K562 (cell line): ENCODE data around the gene DCUN1D3. TPM values are rescaled to one million over a fixed set of nuclear protein-coding genes. Genes with fewer than 3 reads are reported as not detected.
A peak's percentile ranks its signal among the peaks of the same experiment; 100 is the strongest.

Experiments used
- ATAC-seq: fragments of 200-7000 bp; cut with Tn5 transposase; 3 replicates; pipeline ENCODE4 v1.9.1; 2020; ENCODE audit warnings: moderate library complexity
- BruUV-seq: library from RNA; stranded (reverse); fragments of 400-500 nt; replicated peaks from 2 replicates; lab custom pipeline; 2021; lab: Mats Ljungman, UMichigan
- CTCF ChIA-PET: fragments of 300-600 bp; formaldehyde crosslinking; extraction: SDS; loops from one replicate; lab custom pipeline; 2021; ENCODE audit warnings: low intra/inter-chr PET ratio; lab: Yijun Ruan, JAX
- POLR2A ChIA-PET: fragments of 300-600, 350-650 bp; sonication (Branson Sonifier 250); formaldehyde crosslinking; extraction: SDS; loops from one replicate; lab custom pipeline; 2021; ENCODE audit warnings: antibody characterized with exemption, inconsistent platforms; lab: Yijun Ruan, JAX
- DNase-seq, 4 experiments: peaks; one replicate each; pipeline versions ENCODE4 v3.0.0 to v3.0.0-alpha.2; 2011 to 2018; ENCODE audit warnings: low spot score in 3 of 4, mixed read lengths in 3 of 4; ENCODE audit errors: extremely low read depth in 1 of 4
- FAIRE-seq: peaks from 2 replicates; lab custom pipeline; 2011; peaks lifted over from hg19 to GRCh38; lab: Jason Lieb, UNC
- H2AFZ ChIP-seq: 2 replicates; pipeline ENCODE4 v1.6.0; 2011; ENCODE audit warnings: low read depth, low read length, control low read depth, inconsistent platforms
- H3K27ac ChIP-seq: fragments of 200-600 bp; 3 replicates; pipeline ENCODE4 v1.8.0; 2011; ENCODE audit warnings: low read depth, mild to moderate bottlenecking, control low read depth, inconsistent platforms, low read length, moderate library complexity, mixed read lengths; ENCODE audit errors: extremely low read depth
- H3K27me3 ChIP-seq, 2 experiments: fragments of 300-600 bp in 1 of 2; 2 replicates in 1 of 2; 3 replicates in 1 of 2; pipeline versions ENCODE4 v1.6.0 to v1.8.0; 2011; ENCODE audit warnings: inconsistent platforms in 2 of 2, low read length in 2 of 2, mild to moderate bottlenecking in 1 of 2, mixed read lengths in 1 of 2, moderate library complexity in 1 of 2; ENCODE audit not compliant: control insufficient read depth in 2 of 2, insufficient read depth in 2 of 2
- H3K36me3 ChIP-seq: fragments of 300-600 bp; 3 replicates; pipeline ENCODE4 v1.8.0; 2011; ENCODE audit warnings: mild to moderate bottlenecking, low read length, inconsistent platforms; ENCODE audit not compliant: control insufficient read depth, insufficient read depth
- H3K4me1 ChIP-seq, 2 experiments: fragments of 200-600 bp in 1 of 2; replicated peaks in 1 of 2; 2 replicates in 1 of 2; 3 replicates in 1 of 2; pipeline versions ENCODE4 v1.5.1 to v1.8.0; 2011; ENCODE audit warnings: inconsistent platforms in 2 of 2, low read length in 2 of 2, mild to moderate bottlenecking in 1 of 2, mixed read lengths in 1 of 2, moderate library complexity in 1 of 2; ENCODE audit not compliant: control insufficient read depth in 2 of 2, insufficient read depth in 2 of 2
- H3K4me2 ChIP-seq: 2 replicates; pipeline ENCODE4 v1.6.1; 2011; ENCODE audit warnings: low read length, control low read depth, inconsistent platforms, mixed read lengths; ENCODE audit not compliant: insufficient read depth
- H3K4me3 ChIP-seq: fragments of 200-600 bp; sonication (generic), shearing (Covaris generic); 2 replicates; pipeline ENCODE4 v1.5.1; 2016; ENCODE audit warnings: control low read depth, inconsistent platforms
- H3K79me2 ChIP-seq: fragments of 200-600 bp; 3 replicates; pipeline ENCODE4 v1.8.0; 2011; ENCODE audit warnings: low read length, inconsistent platforms; ENCODE audit not compliant: control insufficient read depth, insufficient read depth
- H3K9ac ChIP-seq, 2 experiments: 2 replicates each; pipeline versions ENCODE4 v1.6.0 to v1.6.1; 2011; ENCODE audit warnings: low read depth in 2 of 2, low read length in 2 of 2, control low read depth in 1 of 2, inconsistent platforms in 1 of 2, mild to moderate bottlenecking in 1 of 2, mixed read lengths in 1 of 2; ENCODE audit not compliant: insufficient read depth in 1 of 2
- H3K9me1 ChIP-seq: one replicate; pipeline ENCODE4 v1.6.0; 2011; ENCODE audit warnings: inconsistent platforms, mild to moderate bottlenecking, low read length, moderate library complexity; ENCODE audit not compliant: control insufficient read depth, insufficient read depth
- H3K9me3 ChIP-seq: replicated peaks from 2 replicates; pipeline ENCODE4 v1.5.1; 2011; ENCODE audit warnings: low read depth, low read length, inconsistent platforms; ENCODE audit not compliant: control insufficient read depth, insufficient read depth
- H4K20me1 ChIP-seq: replicated peaks from 2 replicates; pipeline ENCODE4 v1.6.1; 2011; ENCODE audit warnings: low read length, inconsistent platforms, mixed read lengths; ENCODE audit not compliant: control insufficient read depth, insufficient read depth
- CREB3 ChIP-seq: fragments of 450-650 bp; conservative IDR thresholded peaks from 2 replicates; pipeline ENCODE4 v1.6.1; 2016; ENCODE audit warnings: missing genetic modification characterization, low read depth, mild to moderate bottlenecking, missing compliant biosample characterization, moderate library complexity
- HMBOX1 ChIP-seq: sonication (generic); IDR thresholded peaks from 2 replicates; pipeline ENCODE4 v1.6.1; 2016
- KLF6 ChIP-seq: fragments of 250-450 bp; sonication (Bioruptor Pico); IDR thresholded peaks from 2 replicates; pipeline ENCODE4 v1.4.0; 2020; ENCODE audit warnings: mild to moderate bottlenecking, moderate library complexity, borderline replicate concordance
- SNAPC5 ChIP-seq: fragments of 250-450 bp; sonication (Bioruptor Pico); IDR thresholded peaks from 2 replicates; pipeline ENCODE4 v1.8.0; 2021; ENCODE audit warnings: moderate library complexity, mild to moderate bottlenecking, inconsistent platforms
- XRCC5 ChIP-seq: fragments of 200-400 bp; formaldehyde crosslinking; IDR thresholded peaks from 2 replicates; pipeline ENCODE4 v1.6.1; 2017; ENCODE audit warnings: low read depth, mild to moderate bottlenecking, low read length
- ZBTB5 ChIP-seq: fragments of 450-650 bp; IDR thresholded peaks from 2 replicates; pipeline ENCODE4 v1.6.1; 2017; ENCODE audit warnings: antibody characterized with exemption
- ZNF280B ChIP-seq: fragments of 250-450 bp; sonication (Bioruptor Pico); IDR thresholded peaks from 2 replicates; pipeline ENCODE4 v1.5.1; 2021; ENCODE audit warnings: mild to moderate bottlenecking
- ZNF583 ChIP-seq: fragments of 250-450 bp; sonication (Bioruptor Pico); IDR thresholded peaks from 2 replicates; pipeline ENCODE4 v1.4.0; 2020
- ZNF639 ChIP-seq, 2 experiments: fragments of 200-800 bp in 1 of 2; sonication (Bioruptor generic) in 1 of 2; sonication (generic) in 1 of 2; formaldehyde crosslinking in 1 of 2; IDR thresholded peaks in 1 of 2; conservative IDR thresholded peaks in 1 of 2; 2 replicates each; pipeline versions ENCODE4 v1.5.0 to v1.6.1; 2016 to 2020; ENCODE audit warnings: missing compliant biosample characterization in 1 of 2, missing genetic modification characterization in 1 of 2, missing genetic modification reagents in 1 of 2
- ZNF644 ChIP-seq: fragments of 200-800 bp; sonication (Bioruptor generic); IDR thresholded peaks from 2 replicates; pipeline ENCODE4 v1.6.1; 2016; ENCODE audit warnings: low read depth, missing genetic modification characterization, missing compliant biosample characterization
- ZNF740 ChIP-seq, 3 experiments: fragments of 200-800 bp in 1 of 3; sonication (Bioruptor generic) in 1 of 3; sonication (generic) in 1 of 3; formaldehyde crosslinking in 1 of 3; IDR thresholded peaks; 2 replicates each; pipeline versions ENCODE4 v1.6.1 to v1.8.0; 2016 to 2022; ENCODE audit warnings: mild to moderate bottlenecking in 2 of 3, missing compliant biosample characterization in 2 of 3, missing genetic modification characterization in 2 of 3, missing genetic modification reagents in 1 of 3
- WGBS: fragments of 100-300 bp; shearing (Covaris generic); methylation state at CpG from one replicate; pipeline ENCODE4 v1.1.6; 2016; ENCODE audit warnings: low coverage, mixed read lengths; ENCODE audit not compliant: insufficient coverage; ENCODE audit errors: missing lambda C conversion rate; 5-methylcytosine and 5-hydroxymethylcytosine counted together
- in situ Hi-C: fragments of 300-500 bp; cut with MboI; formaldehyde crosslinking; loops from 4 replicates; pipeline ENCODE4 v1.15.0; 2018; ENCODE audit warnings: inconsistent platforms, mixed read lengths
- intact Hi-C: fragments of 100-400 bp; cut with micrococcal nuclease; formaldehyde crosslinking; loops from 2 replicates; pipeline ENCODE4 v1.14.2; 2022
- polyA plus RNA-seq, 8 experiments: library from polyadenylated mRNA; depleted of rRNA in 4 of 8; stranded (reverse) in 5 of 8; unstranded in 3 of 8; fragments of >200 nt; fragmentation: Nextera tagmentation in 2 of 8; fragmentation: Illumina TruSeq in 1 of 8; extraction: Ambion mirVana in 2 of 8; extraction: Trizol in 1 of 8; gene quantifications; 2 replicates each; pipeline versions ENCODE4 v1.2.1 to v1.2.3, GENCODE V29; 2011 to 2014; ENCODE audit warnings: inconsistent platforms in 1 of 8, missing spikeins in 1 of 8
- total RNA-seq, 7 experiments: library from RNA; depleted of rRNA in 6 of 7; stranded (reverse); fragments of >200 nt in 6 of 7; fragmentation: Illumina TruSeq in 2 of 7; extraction: Trizol in 2 of 7; gene quantifications; 2 replicates each; pipeline versions ENCODE4 v1.2.1 to v1.2.3, GENCODE V29; 2011 to 2021; ENCODE audit warnings: low replicate concordance in 1 of 7

DCUN1D3 gene
- total and polyA plus RNA-seq, 9 of the 15 experiments (the other 6 are each of a cell fraction or from before 2014, with no cell fraction given): 1.0 to 4.7 (median 2.2) TPM

- Histone ChIP-seq H3K4me2 (no peak overlapping the region), H3K4me1 (peaks cover 0 to 10% of the 10 kb centered on the region in 2 experiments; a peak in 2 of 5 replicates), H4K20me1 (no peaks in the 10 kb centered on the region), H3K9me3 (no peaks in the 10 kb centered on the region), H3K27me3 (no peaks in the 10 kb centered on the region), H3K9ac (no peak overlapping the region), H3K27ac (no peak overlapping the region), H3K79me2 (no peaks in the 10 kb centered on the region), H3K9me1 (no peaks in the 10 kb centered on the region), H3K36me3 (no peaks in the 10 kb centered on the region), H3K4me3 (no peak overlapping the region), H2AFZ (no peak overlapping the region)
- ChIA-PET POLR2A (interaction anchor here (0.6 kb wide), 1 partner anchor 18 kb away, joined by 5 read pairs; no protein-coding TSS in a partner anchor), CTCF (no interaction called here)
- intact Hi-C loops (no loop called here), in situ Hi-C loops (no loop called here)
- 6% methylated on average over 1 of the region's 1 CpG for WGBS
- FAIRE-seq: no peak
- ATAC-seq: no peak
- no TSS peak for BruUV-seq
- DNase-seq: no peak
- TF ChIP-seq KLF6 (CRISPR knock-in tag): peak; percentile 87; the same call in 1 of the 2 replicates
- no peak for TF ChIP-seq ZBTB5
- no peak for TF ChIP-seq ZNF740 (CRISPR knock-in tag; IDR thresholded peaks at IDR 0.05)
- TF ChIP-seq ZNF740 (tag; IDR thresholded peaks at IDR 0.05): 0 out of 4 replicates have a peak, but pooled peaks of 1 of the 2 experiments have one; percentile 23
- TF ChIP-seq ZNF280B (CRISPR knock-in tag): no peak
- TF ChIP-seq ZNF644 (tag): peak; percentile 72; the same call in 1 of the 2 replicates
- no peak for TF ChIP-seq HMBOX1
- no peak for TF ChIP-seq XRCC5
- peak; percentile 55; the same call in 1 of the 2 replicates for TF ChIP-seq CREB3 (tag)
- TF ChIP-seq SNAPC5: no peak
- TF ChIP-seq ZNF639 (CRISPR knock-in tag; conservative IDR thresholded peaks at IDR 0.05 in 1 of 2, IDR thresholded peaks at IDR 0.05 in 1 of 2): peak in 1 of 2 experiments; percentile 81; a peak in 2 of 4 replicates
- 0 out of 2 replicates have a peak, but pooled peaks have one; percentile 15 for TF ChIP-seq ZNF583 (CRISPR knock-in tag)
Observed at GRCh38 chr16:20886320-20886719, 13.8 kb downstream of the DCUN1D3 start.
